Measurements from ENCODE around the gene SRRD.

DNA sequence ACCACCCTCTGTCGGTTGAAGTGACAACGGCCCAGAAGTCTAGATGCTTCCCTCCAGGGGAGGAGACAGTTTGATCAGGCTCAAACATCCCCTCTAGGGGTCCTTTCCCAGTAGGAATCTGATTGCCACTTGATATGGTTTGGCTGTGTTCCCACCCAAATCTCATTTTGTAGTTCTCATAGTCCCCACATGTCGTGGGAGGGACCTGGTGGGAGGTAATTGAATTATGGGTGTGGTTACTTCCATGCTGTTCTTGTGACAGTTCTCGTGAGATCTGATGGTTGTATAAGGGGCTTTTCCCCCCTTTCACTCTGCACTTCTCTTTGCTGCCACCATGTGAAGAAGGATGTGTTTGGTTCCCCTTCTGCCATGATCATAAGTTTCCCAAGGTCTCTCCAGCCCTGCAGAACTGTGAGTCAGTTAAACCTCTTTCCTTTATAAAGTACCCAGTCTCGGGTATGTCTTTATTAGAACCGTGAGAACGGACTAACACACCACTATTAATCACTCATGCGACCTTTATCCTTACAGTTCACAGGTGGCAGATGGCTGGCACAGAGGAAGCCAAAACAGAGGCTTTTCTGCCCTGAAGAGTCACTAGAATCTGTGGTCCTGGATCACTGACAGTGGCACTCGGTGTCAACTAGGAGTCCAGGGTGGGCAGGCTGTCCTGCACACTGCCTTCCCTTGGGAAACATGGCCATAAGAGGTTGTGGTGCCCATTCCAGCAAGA, 33.1 kb upstream of the SRRD start:
- TF ChIP-seq, protein P1, sequence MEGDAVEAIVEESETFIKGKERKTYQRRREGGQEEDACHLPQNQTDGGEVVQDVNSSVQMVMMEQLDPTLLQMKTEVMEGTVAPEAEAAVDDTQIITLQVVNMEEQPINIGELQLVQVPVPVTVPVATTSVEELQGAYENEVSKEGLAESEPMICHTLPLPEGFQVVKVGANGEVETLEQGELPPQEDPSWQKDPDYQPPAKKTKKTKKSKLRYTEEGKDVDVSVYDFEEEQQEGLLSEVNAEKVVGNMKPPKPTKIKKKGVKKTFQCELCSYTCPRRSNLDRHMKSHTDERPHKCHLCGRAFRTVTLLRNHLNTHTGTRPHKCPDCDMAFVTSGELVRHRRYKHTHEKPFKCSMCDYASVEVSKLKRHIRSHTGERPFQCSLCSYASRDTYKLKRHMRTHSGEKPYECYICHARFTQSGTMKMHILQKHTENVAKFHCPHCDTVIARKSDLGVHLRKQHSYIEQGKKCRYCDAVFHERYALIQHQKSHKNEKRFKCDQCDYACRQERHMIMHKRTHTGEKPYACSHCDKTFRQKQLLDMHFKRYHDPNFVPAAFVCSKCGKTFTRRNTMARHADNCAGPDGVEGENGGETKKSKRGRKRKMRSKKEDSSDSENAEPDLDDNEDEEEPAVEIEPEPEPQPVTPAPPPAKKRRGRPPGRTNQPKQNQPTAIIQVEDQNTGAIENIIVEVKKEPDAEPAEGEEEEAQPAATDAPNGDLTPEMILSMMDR (IDR thresholded peaks at IDR 0.05; ENCODE audit: insufficient read depth, low read length, poor library complexity, severe bottlenecking): no peak
- no peak for TF ChIP-seq EZH2phosphoT487 (conservative IDR thresholded peaks at IDR 0.05; ENCODE audit: low read length)

Measured in SU-DHL-6 (cell line).